OCI-LY1 (cell line): ENCODE data around the gene PYGL.

Source experiments
- H2AFZ ChIP-seq: fragments of 200-600 bp; sonication (generic), shearing (Covaris generic); 2 replicates; pipeline ENCODE4 v1.6.0; 2014; ENCODE audit warnings: antibody characterized with exemption, mild to moderate bottlenecking, low read length
- H3F3A ChIP-seq: fragments of 200-600 bp; sonication (generic), shearing (Covaris generic); 2 replicates; pipeline ENCODE4 v1.6.0; 2014; ENCODE audit warnings: mild to moderate bottlenecking, antibody characterized with exemption, low read length, moderate library complexity; ENCODE audit not compliant: insufficient read depth
- H3K27ac ChIP-seq: fragments of 200-600 bp; sonication (generic); 2 replicates; pipeline ENCODE4 v1.5.1; 2014; ENCODE audit warnings: low read length, mixed run types, mild to moderate bottlenecking, low read depth; ENCODE audit not compliant: poor library complexity, severe bottlenecking
- H3K27me3 ChIP-seq: fragments of 200-600 bp; sonication (generic); 2 replicates; pipeline ENCODE4 v1.6.0; 2014; ENCODE audit warnings: antibody characterized with exemption, mild to moderate bottlenecking, low read length, moderate library complexity; ENCODE audit not compliant: insufficient read depth
- H3K36me3 ChIP-seq: fragments of 200-600 bp; sonication (generic); 2 replicates; pipeline ENCODE4 v1.6.1; 2014; ENCODE audit warnings: mild to moderate bottlenecking, antibody characterized with exemption, low read length, moderate library complexity, mixed read lengths; ENCODE audit not compliant: insufficient read depth
- H3K4me1 ChIP-seq: fragments of 200-600 bp; sonication (generic); 2 replicates; pipeline ENCODE4 v1.5.1; 2014; ENCODE audit warnings: mild to moderate bottlenecking, low read length, moderate library complexity; ENCODE audit not compliant: insufficient read depth, severe bottlenecking
- H3K4me2 ChIP-seq: fragments of 200-600 bp; sonication (generic), shearing (Covaris generic); 2 replicates; pipeline ENCODE4 v1.6.1; 2014; ENCODE audit warnings: low read length
- H3K4me3 ChIP-seq: fragments of 200-600 bp; sonication (generic); 2 replicates; pipeline ENCODE4 v1.5.1; 2014; ENCODE audit warnings: low read length, low read depth, mild to moderate bottlenecking, mixed read lengths; ENCODE audit not compliant: poor library complexity, severe bottlenecking
- H3K79me2 ChIP-seq: fragments of 200-600 bp; shearing (Covaris generic); 2 replicates; pipeline ENCODE4 v1.6.1; 2016; ENCODE audit warnings: mixed run types, low read length, mixed read lengths; ENCODE audit not compliant: insufficient read depth
- H3K9ac ChIP-seq: fragments of 200-600 bp; sonication (generic), shearing (Covaris generic); 2 replicates; pipeline ENCODE4 v1.6.1; 2014; ENCODE audit warnings: mild to moderate bottlenecking, low read length, mixed read lengths
- H3K9me2 ChIP-seq: fragments of 200-600 bp; sonication (generic), shearing (Covaris generic); 2 replicates; pipeline ENCODE4 v1.6.1; 2014; ENCODE audit warnings: low read depth, mild to moderate bottlenecking, low read length, mixed read lengths
- H3K9me3 ChIP-seq: fragments of 200-600 bp; shearing (Covaris generic); 2 replicates; pipeline ENCODE4 v1.6.1; 2014; ENCODE audit warnings: low read length, mixed read lengths
- H4K20me1 ChIP-seq: fragments of 200-600 bp; sonication (generic), shearing (Covaris generic); 2 replicates; pipeline ENCODE4 v1.6.0; 2016; ENCODE audit warnings: mild to moderate bottlenecking, low read length; ENCODE audit not compliant: insufficient read depth
- EZH2 ChIP-seq: fragments of 200-600 bp; sonication (generic), shearing (Covaris generic); IDR thresholded peaks from 2 replicates; pipeline ENCODE4 v1.8.0; 2017; ENCODE audit warnings: borderline replicate concordance, mixed run types, mild to moderate bottlenecking, antibody characterized with exemption, low read length, moderate library complexity, mixed read lengths
- TF ChIP-seq, protein P1 (sequence below): fragments of 200-600 bp; sonication (generic), shearing (Covaris generic); IDR thresholded peaks from 2 replicates; pipeline ENCODE4 v1.5.1; 2017; ENCODE audit warnings: mild to moderate bottlenecking, antibody characterized with exemption, low read length, moderate library complexity, mixed read lengths

The PYGL gene

DNA sequence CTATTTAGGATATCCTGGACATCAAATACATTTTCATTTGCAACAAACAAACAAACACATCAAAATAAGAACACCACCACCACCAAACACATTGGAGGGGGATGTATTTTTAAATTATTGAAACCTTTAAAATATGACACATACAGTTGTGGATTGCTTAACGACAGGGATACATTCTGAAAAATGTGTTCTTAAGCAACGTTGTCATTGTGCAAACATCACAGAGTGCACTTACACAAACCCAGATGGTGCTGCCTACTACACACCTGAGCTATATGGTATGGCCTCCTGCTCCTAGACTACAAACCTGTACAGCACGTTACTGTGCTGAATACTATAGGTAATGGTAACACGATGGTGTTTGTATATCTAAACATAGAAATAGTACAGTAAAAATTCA, 19.4 kb downstream of the PYGL start:
- no peaks in the 10 kb centered on the region for H3K9me3 ChIP-seq
- no peaks in the 10 kb centered on the region for H3K79me2 ChIP-seq
- H3K4me1 ChIP-seq, result peaks cover 11% of the 10 kb centered on the region
- H3K4me3 ChIP-seq, result no peak overlapping the region
- H3K27me3 ChIP-seq, result no peaks in the 10 kb centered on the region
- no peak overlapping the region for H2AFZ ChIP-seq
- H3K9ac ChIP-seq, result no peak overlapping the region
- H3K36me3 ChIP-seq, result 0 out of 2 replicates have a peak, but pooled peaks cover 7% of the 10 kb centered on the region
- no peaks in the 10 kb centered on the region for H3F3A ChIP-seq
- no peaks in the 10 kb centered on the region for H3K9me2 ChIP-seq
- no peak overlapping the region for H3K27ac ChIP-seq
- no peaks in the 10 kb centered on the region for H4K20me1 ChIP-seq
- TF ChIP-seq, protein P1, sequence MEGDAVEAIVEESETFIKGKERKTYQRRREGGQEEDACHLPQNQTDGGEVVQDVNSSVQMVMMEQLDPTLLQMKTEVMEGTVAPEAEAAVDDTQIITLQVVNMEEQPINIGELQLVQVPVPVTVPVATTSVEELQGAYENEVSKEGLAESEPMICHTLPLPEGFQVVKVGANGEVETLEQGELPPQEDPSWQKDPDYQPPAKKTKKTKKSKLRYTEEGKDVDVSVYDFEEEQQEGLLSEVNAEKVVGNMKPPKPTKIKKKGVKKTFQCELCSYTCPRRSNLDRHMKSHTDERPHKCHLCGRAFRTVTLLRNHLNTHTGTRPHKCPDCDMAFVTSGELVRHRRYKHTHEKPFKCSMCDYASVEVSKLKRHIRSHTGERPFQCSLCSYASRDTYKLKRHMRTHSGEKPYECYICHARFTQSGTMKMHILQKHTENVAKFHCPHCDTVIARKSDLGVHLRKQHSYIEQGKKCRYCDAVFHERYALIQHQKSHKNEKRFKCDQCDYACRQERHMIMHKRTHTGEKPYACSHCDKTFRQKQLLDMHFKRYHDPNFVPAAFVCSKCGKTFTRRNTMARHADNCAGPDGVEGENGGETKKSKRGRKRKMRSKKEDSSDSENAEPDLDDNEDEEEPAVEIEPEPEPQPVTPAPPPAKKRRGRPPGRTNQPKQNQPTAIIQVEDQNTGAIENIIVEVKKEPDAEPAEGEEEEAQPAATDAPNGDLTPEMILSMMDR, result no peak
- no peak for TF ChIP-seq EZH2
- H3K4me2 ChIP-seq, result no peak overlapping the region

DNA sequence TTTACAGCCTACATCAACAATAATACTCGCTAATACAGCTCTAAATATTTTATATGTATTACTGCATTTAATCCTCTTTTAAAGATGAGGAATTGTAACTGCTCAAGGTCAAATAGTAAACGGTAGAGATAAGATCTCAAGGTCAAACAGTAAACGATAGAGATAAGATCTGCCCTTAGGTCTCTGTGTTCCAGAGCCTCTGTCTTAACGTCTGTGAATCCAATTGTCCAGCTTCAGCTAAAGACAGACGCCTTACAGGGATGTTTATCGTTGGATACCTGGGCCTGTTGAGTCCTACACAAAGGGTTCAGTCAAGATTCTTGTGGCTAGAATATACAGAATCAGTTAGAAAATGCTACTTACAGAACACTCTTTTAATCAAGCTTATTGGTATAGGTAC, 20.0 kb downstream of the PYGL start:
- Histone ChIP-seq H3K4me1 (peaks cover 11% of the 10 kb centered on the region), H3K4me3 (no peak overlapping the region), H3F3A (no peaks in the 10 kb centered on the region), H3K79me2 (no peaks in the 10 kb centered on the region), H3K27me3 (no peaks in the 10 kb centered on the region), H3K36me3 (0 out of 2 replicates have a peak, but pooled peaks cover 7% of the 10 kb centered on the region), H3K4me2 (no peak overlapping the region), H3K9me3 (no peaks in the 10 kb centered on the region), H3K9ac (no peak overlapping the region), H3K9me2 (no peaks in the 10 kb centered on the region), H2AFZ (no peak overlapping the region), H3K27ac (no peak overlapping the region), H4K20me1 (no peaks in the 10 kb centered on the region)
- TF ChIP-seq, protein P1, result no peak
- no peak for TF ChIP-seq EZH2

DNA sequence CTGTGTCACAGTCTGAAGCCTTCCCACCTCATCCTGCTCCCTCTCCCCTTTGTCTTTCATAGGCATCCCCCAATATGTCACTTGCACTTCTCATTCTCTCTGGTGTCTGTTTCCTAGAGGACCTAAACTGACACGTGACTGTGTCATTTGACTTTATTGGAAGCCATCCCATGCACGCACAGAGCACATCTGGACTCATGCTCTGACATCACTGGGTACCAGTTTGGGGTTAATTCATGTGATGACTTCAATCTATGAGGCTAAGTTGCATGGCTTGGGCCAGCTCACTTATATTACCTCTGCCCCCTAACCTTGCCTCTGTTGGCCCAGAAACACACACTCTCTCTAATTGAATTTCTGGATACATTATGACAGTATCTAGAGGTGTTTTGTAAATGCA, 21.5 kb downstream of the PYGL start:
- Histone ChIP-seq H3K4me3 (no peak overlapping the region), H3K9me2 (no peaks in the 10 kb centered on the region), H3K27ac (no peak overlapping the region), H4K20me1 (no peaks in the 10 kb centered on the region), H3K9ac (no peak overlapping the region), H2AFZ (no peak overlapping the region), H3K79me2 (no peaks in the 10 kb centered on the region), H3K36me3 (0 out of 2 replicates have a peak, but pooled peaks cover 3% of the 10 kb centered on the region), H3K4me1 (peaks cover 2% of the 10 kb centered on the region), H3F3A (no peaks in the 10 kb centered on the region), H3K27me3 (no peaks in the 10 kb centered on the region), H3K9me3 (no peaks in the 10 kb centered on the region), H3K4me2 (no peak overlapping the region)
- TF ChIP-seq EZH2, result no peak
- TF ChIP-seq, protein P1, result no peak
